GM12873 (cell line): Measurements from ENCODE around the gene RCL1.

Source experiments
- TF ChIP-seq, protein P1 (sequence below): IDR thresholded peaks from 2 replicates; pipeline ENCODE4 v1.5.1; 2012; ENCODE audit warnings: low read depth, mild to moderate bottlenecking, moderate library complexity, low read length, control low read depth; ENCODE audit not compliant: insufficient read depth; ENCODE audit errors: missing control alignments

Gene RCL1

GRCh38 chr9:4822057-4822456 lies 29.3 kb downstream of the RCL1 start:
- TF ChIP-seq, protein P1, sequence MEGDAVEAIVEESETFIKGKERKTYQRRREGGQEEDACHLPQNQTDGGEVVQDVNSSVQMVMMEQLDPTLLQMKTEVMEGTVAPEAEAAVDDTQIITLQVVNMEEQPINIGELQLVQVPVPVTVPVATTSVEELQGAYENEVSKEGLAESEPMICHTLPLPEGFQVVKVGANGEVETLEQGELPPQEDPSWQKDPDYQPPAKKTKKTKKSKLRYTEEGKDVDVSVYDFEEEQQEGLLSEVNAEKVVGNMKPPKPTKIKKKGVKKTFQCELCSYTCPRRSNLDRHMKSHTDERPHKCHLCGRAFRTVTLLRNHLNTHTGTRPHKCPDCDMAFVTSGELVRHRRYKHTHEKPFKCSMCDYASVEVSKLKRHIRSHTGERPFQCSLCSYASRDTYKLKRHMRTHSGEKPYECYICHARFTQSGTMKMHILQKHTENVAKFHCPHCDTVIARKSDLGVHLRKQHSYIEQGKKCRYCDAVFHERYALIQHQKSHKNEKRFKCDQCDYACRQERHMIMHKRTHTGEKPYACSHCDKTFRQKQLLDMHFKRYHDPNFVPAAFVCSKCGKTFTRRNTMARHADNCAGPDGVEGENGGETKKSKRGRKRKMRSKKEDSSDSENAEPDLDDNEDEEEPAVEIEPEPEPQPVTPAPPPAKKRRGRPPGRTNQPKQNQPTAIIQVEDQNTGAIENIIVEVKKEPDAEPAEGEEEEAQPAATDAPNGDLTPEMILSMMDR = no peak

GRCh38 chr9:4826417-4827166 lies 33.8 kb downstream of the RCL1 start:
- TF ChIP-seq, protein P1 = no peak

DNA sequence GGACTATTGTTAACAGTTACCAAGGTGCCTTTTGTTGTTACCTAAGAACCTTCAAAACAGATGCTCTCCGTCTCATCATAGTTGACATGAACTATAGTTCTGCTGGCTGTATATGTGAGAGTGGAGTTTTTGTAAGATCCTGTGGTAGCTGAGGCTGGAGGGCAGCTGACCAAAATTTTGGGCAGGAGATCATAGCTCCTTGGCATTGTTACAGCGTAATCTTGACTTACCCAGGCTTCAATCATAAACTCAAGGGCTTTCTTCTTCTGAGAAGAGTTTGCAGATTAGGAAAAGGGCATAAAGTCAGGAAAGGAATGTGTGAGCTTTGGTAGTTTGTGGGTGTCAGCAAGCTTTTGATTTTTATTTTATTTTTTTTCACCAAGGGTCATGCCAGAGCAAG lies 34.5 kb downstream of the RCL1 start:
- TF ChIP-seq, protein P1 = no peak

GRCh38 chr9:4828761-4829160 lies 36.0 kb downstream of the RCL1 start:
- TF ChIP-seq, protein P1 = no peak

GRCh38 chr9:4829969-4830368 lies 37.2 kb downstream of the RCL1 start:
- TF ChIP-seq, protein P1 = no peak

- TF ChIP-seq, protein P1 = no peak
These were observed 38.0 kb downstream of the RCL1 start for GRCh38 chr9:4830699-4831098.

GRCh38 chr9:4831119-4831518 lies 38.4 kb downstream of the RCL1 start:
- TF ChIP-seq, protein P1 = peak; percentile 4

- TF ChIP-seq, protein P1 = no peak
These were observed 39.2 kb downstream of the RCL1 start for GRCh38 chr9:4831944-4832343.
